ENCODE measurements around the gene OPN1MW2.
"Not testable (repeated sequence)": the region's sequence is repeated elsewhere in the genome, so short reads cannot be mapped to it uniquely, and the experiment has no call there.

GRCh38 chrX:154174356-154174755 is 45.2 kb upstream of the OPN1MW2 start:
- TF ChIP-seq CTCF (IDR thresholded peaks at IDR 0.05; ENCODE audit: low read depth, low read length, poor library complexity, severe bottlenecking); EZH2phosphoT487 (IDR thresholded peaks at IDR 0.05; ENCODE audit: borderline replicate concordance, low read length): not testable (repeated sequence)

Measured in DOHH2 (cell line).